Neuronal stem cell (in vitro differentiated cells): Measurements from ENCODE around the gene ADAM12.

Experiments
- DNase-seq: peaks from one replicate; pipeline ENCODE4 v3.0.0-alpha.2; 2013; ENCODE audit warnings: low spot score
- H2AFZ ChIP-seq: one replicate; pipeline ENCODE4 v1.6.1; 2013; ENCODE audit warnings: mild to moderate bottlenecking, low read length, inconsistent platforms
- H2AK5ac ChIP-seq: 2 replicates; pipeline ENCODE4 v1.6.1; 2013; ENCODE audit warnings: low read depth, mild to moderate bottlenecking, inconsistent platforms, low read length, moderate library complexity, mixed read lengths
- H2BK120ac ChIP-seq: 2 replicates; pipeline ENCODE4 v1.6.1; 2013; ENCODE audit warnings: low read depth, mild to moderate bottlenecking, inconsistent platforms, low read length, moderate library complexity, mixed read lengths
- H2BK12ac ChIP-seq: one replicate; pipeline ENCODE4 v1.6.1; 2013; ENCODE audit warnings: low read length, inconsistent platforms
- H2BK15ac ChIP-seq: 2 replicates; pipeline ENCODE4 v1.6.1; 2013; ENCODE audit warnings: mild to moderate bottlenecking, low read length, inconsistent platforms, mixed read lengths
- H2BK5ac ChIP-seq: one replicate; pipeline ENCODE4 v1.6.1; 2013; ENCODE audit warnings: inconsistent platforms, mild to moderate bottlenecking, low read length, moderate library complexity
- H3K14ac ChIP-seq: one replicate; pipeline ENCODE4 v1.6.1; 2013; ENCODE audit warnings: low read length, inconsistent platforms
- H3K18ac ChIP-seq: 2 replicates; pipeline ENCODE4 v1.6.1; 2013; ENCODE audit warnings: low read length, inconsistent platforms
- H3K23ac ChIP-seq: 2 replicates; pipeline ENCODE4 v1.6.1; 2013; ENCODE audit warnings: low read depth, mild to moderate bottlenecking, mixed read lengths, low read length, inconsistent platforms; ENCODE audit not compliant: poor library complexity
- H3K27ac ChIP-seq: replicated peaks from 3 replicates; pipeline ENCODE4 v1.5.1; 2013; ENCODE audit warnings: low read length, inconsistent platforms
- H3K27me3 ChIP-seq, 3 experiments: 2 replicates each; pipeline ENCODE4 v1.6.1; 2013; ENCODE audit warnings: low read length in 3 of 3, mild to moderate bottlenecking in 2 of 3, inconsistent platforms in 1 of 3, low read depth in 1 of 3, mixed read lengths in 1 of 3, moderate library complexity in 1 of 3; ENCODE audit not compliant: control insufficient read depth in 3 of 3, insufficient read depth in 3 of 3
- H3K36me3 ChIP-seq, 2 donors: replicated peaks in 1 of 2; 2 replicates each; pipeline ENCODE4 v1.6.1; 2013; ENCODE audit warnings: low read length in 2 of 2; ENCODE audit not compliant: control insufficient read depth in 2 of 2, insufficient read depth in 2 of 2
- H3K4ac ChIP-seq: 2 replicates; pipeline ENCODE4 v1.6.1; 2013; ENCODE audit warnings: inconsistent platforms, mild to moderate bottlenecking, low read length, moderate library complexity
- H3K4me1 ChIP-seq, 2 donors: 1 replicate in 1 of 2; 2 replicates in 1 of 2; pipeline ENCODE4 v1.6.1; 2013; ENCODE audit warnings: low read length in 2 of 2, low read depth in 1 of 2; ENCODE audit not compliant: control insufficient read depth in 2 of 2, insufficient read depth in 1 of 2
- H3K4me2 ChIP-seq: one replicate; pipeline ENCODE4 v1.6.1; 2013; ENCODE audit warnings: mild to moderate bottlenecking, low read length, inconsistent platforms; ENCODE audit not compliant: insufficient read depth, poor library complexity, severe bottlenecking
- H3K4me3 ChIP-seq, 2 donors: 2 replicates each; pipeline ENCODE4 v1.5.1; 2013; ENCODE audit warnings: low read length in 2 of 2, mild to moderate bottlenecking in 2 of 2, inconsistent platforms in 1 of 2, moderate library complexity in 1 of 2
- H3K79me1 ChIP-seq: one replicate; pipeline ENCODE4 v1.6.1; 2013; ENCODE audit warnings: low read depth, mild to moderate bottlenecking, inconsistent platforms, low read length, moderate library complexity
- H3K9ac ChIP-seq: one replicate; pipeline ENCODE4 v1.6.1; 2013; ENCODE audit warnings: mild to moderate bottlenecking, low read depth, low read length, inconsistent platforms; ENCODE audit not compliant: poor library complexity
- H3K9me3 ChIP-seq, 2 donors: replicated peaks in 1 of 2; 2 replicates each; pipeline versions ENCODE3 to v1.6.1; 2013; ENCODE audit warnings: low read length in 2 of 2, mild to moderate bottlenecking in 2 of 2, inconsistent platforms in 1 of 2, low read depth in 1 of 2, mixed read lengths in 1 of 2, moderate library complexity in 1 of 2; ENCODE audit not compliant: control insufficient read depth in 2 of 2, insufficient read depth in 1 of 2
- H4K8ac ChIP-seq: one replicate; pipeline ENCODE4 v1.6.1; 2013; ENCODE audit warnings: low read depth, mild to moderate bottlenecking, inconsistent platforms, low read length, moderate library complexity
- H4K91ac ChIP-seq: one replicate; pipeline ENCODE4 v1.6.1; 2013; ENCODE audit warnings: low read length, low read depth, mild to moderate bottlenecking, inconsistent platforms; ENCODE audit not compliant: poor library complexity
- WGBS, 2 donors: extraction: QIAGEN DNeasy Blood & Tissue Kit; methylation state at CpG; one replicate each; pipeline ENCODE4 v1.1.7; 2013; ENCODE audit warnings: missing lambda C conversion rate in 2 of 2, mixed read lengths in 1 of 2; ENCODE audit not compliant: insufficient read length in 2 of 2, insufficient replicate concordance in 1 of 2; ENCODE audit errors: extremely low coverage in 2 of 2; 5-methylcytosine and 5-hydroxymethylcytosine counted together

Gene ADAM12

DNA sequence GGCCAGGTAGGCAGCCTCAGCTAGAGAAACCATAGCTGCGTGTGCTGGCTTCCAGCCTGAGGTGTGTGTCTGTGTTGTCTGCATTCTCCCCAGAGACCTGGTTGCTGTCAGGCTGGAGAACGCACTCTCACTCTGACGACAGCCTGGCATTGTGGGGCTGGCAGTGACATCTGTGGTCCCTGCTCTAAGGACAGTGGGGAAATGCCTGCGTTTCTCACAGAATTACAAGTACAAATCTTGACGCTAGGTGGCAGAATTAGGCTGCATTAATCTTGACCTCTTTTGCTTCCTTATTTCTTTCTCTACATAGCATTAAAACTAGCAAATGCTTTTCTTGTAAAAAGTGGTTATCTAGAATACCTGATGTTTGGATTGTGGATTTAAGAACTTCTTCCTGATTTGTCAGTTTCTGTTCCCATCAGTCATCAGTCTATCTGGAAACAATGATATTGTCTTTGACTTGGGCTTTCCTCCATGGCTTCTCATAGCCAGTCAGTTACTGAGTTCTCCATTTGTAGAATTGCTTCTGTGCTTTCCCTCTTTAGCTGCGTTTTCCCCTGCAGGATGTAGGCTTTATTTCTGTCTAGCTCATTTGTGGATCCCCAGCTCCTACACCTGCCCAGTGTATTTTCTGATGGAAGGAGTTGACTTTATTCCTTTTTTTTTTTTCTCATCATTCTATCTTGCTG, 405.9 kb downstream of the ADAM12 start:
- H3K23ac ChIP-seq: no peak overlapping the region
- no peaks in the 10 kb centered on the region for H3K36me3 ChIP-seq
- H3K27me3 ChIP-seq: no peaks in the 10 kb centered on the region
- H2BK12ac ChIP-seq: no peak overlapping the region
- H4K8ac ChIP-seq: no peak overlapping the region
- H3K4me2 ChIP-seq: no peak overlapping the region
- H3K79me1 ChIP-seq: no peaks in the 10 kb centered on the region
- no CpG with 5 or more reads among the region's 6 CpGs for WGBS, 2 donors
- no peak overlapping the region for H2BK5ac ChIP-seq
- no peak overlapping the region for H2BK15ac ChIP-seq
- no peak overlapping the region for H4K91ac ChIP-seq
- no peak overlapping the region for H3K27ac ChIP-seq
- H3K14ac ChIP-seq: no peak overlapping the region
- no peak overlapping the region for H2BK120ac ChIP-seq
- no peaks in the 10 kb centered on the region for H3K9me3 ChIP-seq
- peak overlapping the region; percentile 82 for H2AFZ ChIP-seq
- H3K4me1 ChIP-seq: peaks cover 5 to 18% of the 10 kb centered on the region in 2 donors
- no peak overlapping the region for H3K9ac ChIP-seq
- no peak overlapping the region for H2AK5ac ChIP-seq
- no peak overlapping the region for H3K18ac ChIP-seq
- peak; percentile 72 for DNase-seq
- H3K4me3 ChIP-seq: peak overlapping the region in 1 of 2 donors; percentile 44
- H3K4ac ChIP-seq: no peak overlapping the region

DNA sequence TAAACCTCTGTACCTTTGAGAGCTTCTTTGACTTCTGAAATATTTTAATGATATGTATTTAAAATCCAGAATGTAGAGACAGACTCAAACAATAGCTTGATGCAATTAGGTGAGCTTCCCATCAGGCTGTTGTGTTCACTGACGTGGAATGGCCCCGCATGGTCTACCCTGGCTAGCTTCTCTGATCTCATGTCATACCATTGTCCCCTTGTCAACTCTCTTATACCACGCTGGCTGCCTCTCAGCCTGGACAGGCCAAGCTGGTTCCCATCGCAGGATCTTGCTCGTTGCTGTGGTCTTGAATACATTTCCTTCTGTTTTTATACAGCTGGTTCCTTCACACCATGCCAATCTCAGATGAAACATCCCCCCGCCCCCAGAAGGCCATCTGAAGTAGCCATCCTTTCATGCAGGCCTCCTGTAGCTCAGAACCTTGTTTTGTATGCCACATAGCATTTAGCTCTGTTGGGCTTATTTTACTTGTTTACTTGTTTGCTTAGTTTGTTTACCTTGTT, 407.7 kb downstream of the ADAM12 start:
- Histone ChIP-seq H3K9me3 (no peaks in the 10 kb centered on the region), H3K4me3 (no peak overlapping the region), H3K79me1 (no peaks in the 10 kb centered on the region), H4K8ac (no peak overlapping the region), H3K9ac (no peak overlapping the region), H3K36me3 (no peaks in the 10 kb centered on the region), H4K91ac (no peak overlapping the region), H2AK5ac (no peak overlapping the region), H3K4me1 (peaks cover 5 to 18% of the 10 kb centered on the region in 2 donors), H2AFZ (peak overlapping the region; percentile 55), H2BK12ac (no peak overlapping the region), H3K18ac (no peak overlapping the region), H2BK15ac (no peak overlapping the region), H3K23ac (no peak overlapping the region), H3K4ac (no peak overlapping the region), H3K27ac (no peak overlapping the region), H2BK5ac (no peak overlapping the region), H3K14ac (no peak overlapping the region), H3K27me3 (no peaks in the 10 kb centered on the region), H2BK120ac (no peak overlapping the region), H3K4me2 (no peak overlapping the region)
- no CpG with 5 or more reads among the region's 6 CpGs for WGBS, 2 donors
- DNase-seq: no peak

DNA sequence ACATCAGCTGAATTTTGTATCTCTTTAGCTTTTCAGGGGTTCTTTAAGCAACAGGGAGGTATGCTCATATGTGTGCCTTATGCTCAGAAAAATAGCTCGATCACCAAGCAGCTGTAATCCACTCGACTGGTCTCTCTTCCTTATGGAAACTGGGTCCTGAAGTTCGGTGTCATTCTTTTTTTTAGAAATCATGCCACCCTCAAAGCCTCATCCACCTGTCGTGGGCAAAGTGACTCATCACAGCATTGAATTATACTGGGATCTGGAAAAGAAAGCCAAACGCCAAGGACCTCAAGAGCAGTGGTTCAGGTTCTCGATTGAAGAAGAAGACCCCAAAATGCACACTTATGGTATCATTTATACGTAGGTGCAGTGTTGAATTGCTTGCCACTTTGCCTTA, 408.3 kb downstream of the ADAM12 start:
- Histone ChIP-seq H4K8ac (no peak overlapping the region), H3K14ac (no peak overlapping the region), H3K4ac (no peak overlapping the region), H3K27me3 (no peaks in the 10 kb centered on the region), H4K91ac (no peak overlapping the region), H3K27ac (no peak overlapping the region), H2AFZ (no peak overlapping the region), H3K79me1 (no peaks in the 10 kb centered on the region), H3K18ac (no peak overlapping the region), H2BK120ac (no peak overlapping the region), H3K4me3 (no peak overlapping the region), H2BK12ac (no peak overlapping the region), H3K4me2 (no peak overlapping the region), H3K23ac (no peak overlapping the region), H3K9me3 (no peaks in the 10 kb centered on the region), H2AK5ac (no peak overlapping the region), H2BK5ac (no peak overlapping the region), H2BK15ac (no peak overlapping the region), H3K36me3 (no peaks in the 10 kb centered on the region), H3K9ac (no peak overlapping the region), H3K4me1 (peaks cover 5 to 18% of the 10 kb centered on the region in 2 donors)
- no CpG with 5 or more reads among the region's 7 CpGs for WGBS, 2 donors
- no peak for DNase-seq

DNA sequence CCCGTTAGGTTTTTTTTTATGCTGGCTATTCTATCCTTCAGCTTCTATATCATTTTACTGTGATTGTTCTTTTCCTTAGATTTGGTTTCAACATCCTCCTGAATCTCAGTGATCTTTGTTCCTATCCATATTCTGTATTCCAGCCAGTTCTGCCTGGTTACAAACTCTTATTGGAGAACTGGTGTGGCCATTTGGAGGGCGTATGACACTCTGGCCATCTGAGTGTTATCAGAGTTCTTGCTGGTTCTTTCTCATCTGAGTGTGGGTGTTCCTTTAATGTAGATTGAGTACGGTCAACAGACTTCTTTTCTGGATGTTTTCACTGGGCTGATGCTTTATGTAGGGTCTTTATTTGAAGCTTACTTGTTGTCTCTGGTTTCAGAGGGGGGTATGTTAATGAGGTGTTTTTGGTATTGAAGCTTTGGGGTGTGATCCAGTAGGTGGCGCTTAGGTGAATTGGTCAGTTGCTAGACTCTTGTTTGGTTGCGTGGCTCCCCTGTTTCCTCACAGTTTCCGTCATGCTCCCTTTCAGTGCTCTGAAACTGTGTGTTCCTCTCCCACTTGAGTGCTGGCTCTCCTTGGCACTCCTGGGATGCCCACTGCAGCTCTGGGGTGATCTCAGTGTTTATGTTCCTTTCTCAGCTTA, 411.2 kb downstream of the ADAM12 start:
- no peak overlapping the region for H3K18ac ChIP-seq
- no CpG with 5 or more reads among the region's 6 CpGs for WGBS, 2 donors
- DNase-seq: no peak

More for the DNA sequence above, 411.2 kb downstream of the ADAM12 start:
- Histone ChIP-seq H2AK5ac (no peak overlapping the region), H2BK5ac (no peak overlapping the region), H3K9ac (no peak overlapping the region), H4K8ac (no peak overlapping the region), H3K4ac (no peak overlapping the region), H3K4me2 (no peak overlapping the region), H3K79me1 (no peaks in the 10 kb centered on the region), H3K23ac (no peak overlapping the region), H2BK15ac (no peak overlapping the region), H3K4me1 (peaks cover 0 to 3% of the 10 kb centered on the region in 2 donors), H2AFZ (no peak overlapping the region), H4K91ac (no peak overlapping the region), H3K36me3 (no peaks in the 10 kb centered on the region), H3K14ac (no peak overlapping the region), H3K9me3 (no peaks in the 10 kb centered on the region), H3K27me3 (no peaks in the 10 kb centered on the region), H2BK12ac (no peak overlapping the region), H3K27ac (no peak overlapping the region), H2BK120ac (no peak overlapping the region), H3K4me3 (no peak overlapping the region)
